NCI-H1092 (cell line): ENCODE results near the gene RAMACL.
"Not testable (repeated sequence)": the region's sequence is repeated elsewhere in the genome, so short reads cannot be mapped to it uniquely, and the experiment has no call there.

Source experiments
- DNase-seq: peaks from one replicate; lab custom pipeline; 2025; lab: John Stamatoyannopoulos, UW

The RAMACL gene

DNA sequence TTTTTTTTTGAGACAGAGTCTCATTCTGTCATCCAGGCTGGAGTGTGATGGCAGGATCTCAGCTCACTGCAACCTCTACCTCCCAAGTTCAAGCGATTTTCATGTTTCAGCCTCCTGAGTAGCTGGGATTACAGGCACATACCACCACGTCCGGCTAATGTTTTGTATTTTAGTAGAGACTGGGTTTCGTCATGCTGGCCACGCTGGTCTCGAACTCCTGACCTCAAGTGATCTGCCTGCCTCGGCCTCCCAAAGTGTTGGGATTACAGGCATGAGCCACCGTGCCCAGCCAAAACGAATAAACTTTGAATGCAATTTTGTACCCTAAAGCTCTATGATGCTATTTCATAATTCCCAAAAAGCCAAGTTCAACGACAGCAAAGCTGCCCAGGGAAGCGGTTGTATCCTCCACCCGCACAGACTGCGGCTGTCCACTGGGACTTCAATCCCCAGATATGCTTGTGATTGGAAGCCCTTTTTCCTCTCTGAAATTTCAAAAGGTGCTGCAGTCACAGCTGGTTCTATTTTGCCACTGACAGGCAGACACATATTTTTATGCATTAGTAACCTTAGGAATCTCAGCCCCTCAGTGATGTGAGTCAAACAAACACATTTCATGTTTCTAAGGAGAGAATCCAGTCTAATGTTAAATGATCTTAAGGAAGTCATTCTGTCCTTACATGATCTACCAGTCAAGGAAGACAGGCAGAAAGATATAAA, 8.7 kb upstream of the RAMACL start:
- DNase-seq, result no peak

DNA sequence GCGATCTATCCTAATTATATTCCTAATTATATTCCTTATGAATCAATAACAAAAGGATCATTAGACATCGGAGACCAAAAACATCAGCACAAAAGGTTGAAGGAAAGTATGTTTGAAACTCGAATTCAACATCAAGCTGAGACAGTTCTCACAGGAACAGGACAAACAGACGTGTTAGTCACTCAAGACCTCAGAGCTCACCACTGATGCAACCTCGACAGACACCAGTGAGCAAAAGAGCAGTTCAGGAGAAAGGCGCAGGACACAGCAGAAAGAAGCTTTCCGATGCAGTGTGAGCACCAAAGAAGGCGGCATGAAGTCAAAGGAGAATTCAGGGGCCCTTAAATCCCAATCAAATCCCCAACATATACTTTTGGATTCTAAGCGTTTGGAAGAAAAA, 6.3 kb upstream of the RAMACL start:
- no peak for DNase-seq

- no peak for DNase-seq
Measured at GRCh38 chr6:166591961-166592520, 5.6 kb upstream of the RAMACL start.

DNA sequence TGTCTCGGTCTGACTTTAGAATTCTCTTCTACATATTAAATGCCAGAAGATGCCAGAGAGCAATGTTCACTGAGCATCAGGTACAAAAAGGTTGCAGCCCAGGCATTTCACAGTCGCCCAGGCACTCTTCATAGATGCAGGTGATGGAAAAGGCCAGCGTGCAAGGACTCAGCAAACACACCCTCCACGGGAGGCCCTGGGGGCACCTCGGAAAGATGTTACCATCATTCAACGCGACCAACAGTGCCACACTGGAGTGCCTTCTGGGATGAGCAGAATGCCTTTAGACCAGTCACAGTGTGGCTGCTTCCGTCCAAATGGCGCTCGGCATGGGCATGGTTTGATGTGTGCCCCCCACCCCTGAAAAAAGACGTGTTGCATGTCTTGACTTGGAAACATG, 4.5 kb upstream of the RAMACL start:
- no peak for DNase-seq

- no peak for DNase-seq
Measured at GRCh38 chr6:166589786-166590574, 3.5 kb upstream of the RAMACL start.

- no peak for DNase-seq
Measured at GRCh38 chr6:166589337-166589731, 2.9 kb upstream of the RAMACL start.

DNA sequence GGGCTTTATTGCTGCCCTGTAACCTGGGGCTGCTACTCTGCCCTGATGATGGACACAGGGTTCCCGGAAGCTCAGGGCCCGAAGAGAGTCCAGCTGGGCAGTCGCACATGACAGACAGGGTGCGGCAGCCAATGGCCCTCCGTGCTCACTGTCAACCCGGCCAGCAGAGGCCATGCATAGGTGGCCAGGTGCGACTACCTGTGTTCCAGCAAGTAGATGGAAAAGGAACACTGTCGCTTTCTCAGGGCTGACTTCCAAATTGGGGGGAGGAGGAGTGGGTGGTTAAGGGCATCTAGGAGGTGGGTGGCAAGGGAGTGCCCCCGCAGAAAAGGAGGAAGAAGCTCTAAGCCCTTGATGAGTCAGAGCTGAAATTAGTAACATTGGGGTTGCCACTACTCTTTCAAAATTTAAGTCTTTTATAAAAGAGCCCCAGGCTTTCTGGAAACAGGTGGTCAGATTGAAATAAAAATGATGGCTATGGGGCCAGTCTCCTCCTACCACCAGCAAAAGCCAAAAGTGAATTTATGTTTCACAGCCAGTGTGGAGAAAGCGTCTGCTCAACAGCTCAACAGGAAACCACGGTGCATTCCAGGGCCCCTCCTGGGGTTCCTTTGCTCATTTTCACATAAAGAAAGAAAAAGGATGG, 2.3 kb upstream of the RAMACL start:
- DNase-seq, result no peak

DNA sequence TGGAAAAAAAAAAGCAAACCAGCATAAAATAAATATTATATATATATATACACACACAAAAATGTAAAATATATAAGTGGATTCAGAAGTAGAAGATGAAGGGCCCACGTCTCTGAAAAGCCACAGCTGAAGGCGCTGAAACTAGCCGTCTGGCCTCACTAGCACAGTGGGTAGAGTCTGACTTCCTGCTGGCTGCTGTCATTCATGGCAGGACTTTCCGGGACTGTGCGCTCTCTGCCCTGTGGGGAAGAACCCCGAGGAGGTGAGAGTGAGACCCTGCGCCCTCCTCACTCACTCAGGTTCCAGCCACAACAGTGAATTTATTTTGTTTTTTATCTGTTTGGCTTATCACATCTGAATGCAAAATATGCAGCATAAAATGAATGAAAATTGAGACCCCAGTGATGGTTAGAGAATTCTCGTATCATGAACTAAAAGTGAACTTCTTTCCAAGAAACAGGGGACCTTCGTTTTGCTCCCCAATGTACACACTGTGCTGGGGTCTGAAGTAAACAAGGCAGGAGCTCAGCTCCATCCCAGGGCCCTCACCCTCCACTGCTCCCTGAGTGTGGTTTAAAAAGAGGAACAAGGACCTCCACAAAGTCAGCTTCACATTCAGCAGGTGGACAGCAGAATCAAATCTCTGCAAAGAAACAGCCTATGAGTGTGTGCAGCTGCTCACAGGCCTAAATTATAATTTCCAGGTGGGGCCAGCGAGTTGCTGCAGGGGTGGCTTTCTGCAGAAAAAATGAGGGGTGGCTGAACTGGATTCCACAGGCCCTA, 1.3 kb upstream of the RAMACL start:
- no peak for DNase-seq

- no peak for DNase-seq
Measured at GRCh38 chr6:166584853-166585429, 1.5 kb downstream of the RAMACL start.

GRCh38 chr6:166584155-166584554, 2.3 kb downstream of the RAMACL start:
- DNase-seq, result no peak

DNA sequence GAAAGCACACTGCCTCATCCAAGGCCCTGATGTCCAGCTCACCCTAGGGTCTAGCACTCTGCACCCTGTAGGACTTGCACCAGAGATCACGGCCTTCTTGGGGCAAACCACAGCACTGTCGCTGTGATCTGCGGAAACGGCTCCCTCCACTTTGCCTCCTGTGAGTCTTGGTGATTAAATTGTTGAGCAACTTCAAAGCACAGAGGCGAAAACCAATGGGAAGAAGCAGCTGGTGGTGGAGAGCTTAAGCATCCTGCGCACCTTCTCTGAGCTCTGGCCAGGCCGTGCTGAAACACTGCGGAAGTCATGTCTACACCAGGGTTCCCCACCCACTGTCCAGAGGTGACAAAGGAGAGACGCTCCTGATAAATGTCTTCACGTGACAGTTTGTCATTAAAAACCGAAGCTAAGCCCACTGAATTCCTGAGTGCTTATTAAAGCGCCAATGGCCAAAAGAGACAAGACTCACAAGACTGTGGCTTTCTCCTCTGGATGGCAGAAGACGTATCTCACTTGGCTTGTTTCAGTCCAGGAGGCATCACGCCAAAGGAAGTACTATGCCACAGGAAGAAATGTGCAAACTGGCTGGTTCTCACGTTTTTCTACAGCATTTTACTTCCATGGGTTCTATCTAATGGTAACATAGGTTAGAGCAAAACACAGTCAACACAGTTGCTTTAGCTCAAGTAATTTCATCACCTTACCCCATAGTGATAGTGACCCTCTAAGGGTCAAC, 3.1 kb downstream of the RAMACL start:
- no peak for DNase-seq

GRCh38 chr6:166582258-166582657, 4.2 kb downstream of the RAMACL start:
- DNase-seq, result no peak

- DNase-seq, result not testable (repeated sequence)
Measured at GRCh38 chr6:166581801-166582200, 4.7 kb downstream of the RAMACL start.

- no peak for DNase-seq
Measured at GRCh38 chr6:166581091-166581511, 5.4 kb downstream of the RAMACL start.

DNA sequence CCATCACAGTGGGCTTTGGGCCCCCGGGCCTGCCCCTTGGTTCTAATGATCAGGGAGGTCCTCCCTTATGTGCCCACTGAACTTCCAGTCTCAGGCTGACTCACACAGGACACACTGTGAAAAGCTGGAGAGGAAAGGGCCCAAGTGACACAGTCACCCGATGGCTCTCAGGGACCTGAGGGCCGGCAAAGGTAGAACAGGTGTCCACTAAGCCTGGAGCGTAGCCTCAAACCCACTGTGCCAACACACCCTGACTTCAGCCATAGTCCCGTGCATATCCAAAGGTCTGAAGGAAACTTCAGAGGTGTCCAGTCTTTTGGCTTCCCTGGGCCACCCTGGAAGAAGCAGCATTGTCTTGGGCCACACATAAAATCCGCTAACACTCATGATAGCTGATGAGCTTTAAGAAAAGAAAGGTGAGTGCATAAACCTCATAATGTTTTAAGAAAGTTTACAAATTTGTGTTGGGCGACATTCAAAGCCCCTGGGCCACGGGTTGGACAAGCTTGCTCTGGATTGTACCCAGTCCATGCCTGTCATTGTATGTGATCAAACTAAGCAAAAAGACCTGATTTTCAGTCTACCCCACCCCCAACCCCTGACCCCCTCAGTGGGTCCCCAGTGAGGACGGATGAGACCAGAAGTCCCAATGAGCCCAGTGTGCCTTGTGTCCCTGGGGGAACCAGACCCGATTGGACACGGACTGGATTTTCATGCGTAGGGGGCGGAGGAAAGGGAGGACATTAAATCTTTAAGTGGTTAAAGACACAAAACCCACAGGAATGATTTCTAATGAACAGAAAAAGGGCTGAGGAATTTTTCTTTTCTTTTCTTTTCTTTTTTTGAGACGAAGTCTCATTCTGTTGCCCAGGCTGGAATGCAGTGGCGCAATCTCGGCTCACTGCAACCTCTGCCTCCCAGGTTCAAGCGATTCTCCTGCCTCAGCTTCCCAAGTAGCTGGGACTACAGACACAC, 6.1 kb downstream of the RAMACL start:
- no peak for DNase-seq

DNA sequence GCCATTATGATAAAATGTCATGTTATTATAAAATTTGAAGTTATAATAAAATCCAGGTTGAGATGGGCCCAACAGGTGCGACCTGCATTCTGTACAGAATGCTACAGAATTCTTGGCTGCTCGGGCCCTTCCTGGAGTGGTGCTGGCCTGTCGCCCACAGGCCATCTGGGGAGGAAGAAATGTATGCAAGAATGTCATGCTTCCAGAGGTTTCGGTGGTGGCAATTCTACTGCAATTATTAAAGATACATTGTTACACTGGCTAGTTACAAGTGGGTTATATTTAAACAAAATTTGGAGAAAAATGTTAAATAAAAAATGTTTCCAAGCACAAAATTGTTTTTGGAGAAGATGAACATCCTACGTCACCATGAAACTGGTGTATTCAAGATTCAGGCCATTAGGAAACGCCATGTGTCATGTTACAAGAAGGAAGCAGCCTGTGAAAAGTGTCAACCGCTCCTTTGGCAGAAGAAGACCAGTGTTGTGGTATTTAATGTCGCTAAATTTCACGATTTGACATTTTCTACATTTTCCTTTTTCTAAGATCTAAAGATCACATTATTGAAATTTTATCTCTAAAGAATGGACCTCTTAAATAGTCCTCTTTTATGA, 7.1 kb downstream of the RAMACL start:
- DNase-seq, result no peak

DNA sequence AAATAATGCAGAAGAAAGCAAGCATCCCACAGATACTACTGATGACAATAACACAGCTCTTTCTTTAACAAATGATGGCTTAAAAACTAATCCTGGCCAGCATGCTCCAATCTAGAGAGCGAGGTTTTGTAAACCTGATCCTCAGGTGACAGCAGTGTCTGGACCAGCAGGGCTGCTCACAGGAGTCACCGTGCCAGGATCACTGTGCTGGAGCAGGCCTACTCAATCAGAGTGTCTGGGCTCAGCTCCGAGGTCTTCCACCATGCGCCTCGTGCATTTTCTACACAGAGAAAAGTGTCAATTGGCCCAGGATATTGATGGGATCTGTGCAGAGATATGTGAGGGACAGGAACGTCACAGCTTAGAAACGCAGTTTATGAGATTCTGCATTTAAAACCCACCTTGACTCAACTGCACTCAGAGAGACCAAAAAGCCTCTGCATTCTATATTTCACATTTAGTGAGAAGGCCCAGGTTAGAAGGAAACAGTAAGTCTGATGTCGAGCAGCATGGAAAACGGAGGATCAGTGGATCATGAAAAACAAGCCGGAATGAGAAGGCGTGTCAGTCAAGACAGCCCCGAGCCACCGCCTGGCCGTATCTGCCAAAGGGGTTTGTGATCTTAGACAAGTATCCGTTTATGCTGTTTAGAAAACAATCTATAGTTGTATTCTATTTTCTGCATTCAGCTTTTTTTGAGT, 7.8 kb downstream of the RAMACL start:
- no peak for DNase-seq

GRCh38 chr6:166575205-166575604, 11.3 kb downstream of the RAMACL start:
- no peak for DNase-seq
